ENCODE data around the gene POLR2A.

DNA sequence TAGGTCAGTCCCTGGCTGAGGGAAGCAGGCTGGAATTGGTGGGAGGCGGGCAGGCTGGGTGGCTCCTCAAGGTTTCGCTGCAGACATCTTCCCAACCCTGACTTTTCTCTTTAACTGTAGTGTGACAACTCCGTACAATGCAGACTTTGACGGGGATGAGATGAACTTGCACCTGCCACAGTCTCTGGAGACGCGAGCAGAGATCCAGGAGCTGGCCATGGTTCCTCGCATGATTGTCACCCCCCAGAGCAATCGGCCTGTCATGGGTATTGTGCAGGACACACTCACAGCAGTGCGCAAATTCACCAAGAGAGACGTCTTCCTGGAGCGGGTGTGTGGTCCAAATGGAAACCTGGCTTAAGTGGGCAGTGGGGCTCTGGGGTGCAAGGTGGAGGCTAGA lies 15.0 kb downstream of the POLR2A start:
- TF ChIP-seq POLR2A (IDR thresholded peaks at IDR 0.05), result no peak
- TF ChIP-seq, protein P1, sequence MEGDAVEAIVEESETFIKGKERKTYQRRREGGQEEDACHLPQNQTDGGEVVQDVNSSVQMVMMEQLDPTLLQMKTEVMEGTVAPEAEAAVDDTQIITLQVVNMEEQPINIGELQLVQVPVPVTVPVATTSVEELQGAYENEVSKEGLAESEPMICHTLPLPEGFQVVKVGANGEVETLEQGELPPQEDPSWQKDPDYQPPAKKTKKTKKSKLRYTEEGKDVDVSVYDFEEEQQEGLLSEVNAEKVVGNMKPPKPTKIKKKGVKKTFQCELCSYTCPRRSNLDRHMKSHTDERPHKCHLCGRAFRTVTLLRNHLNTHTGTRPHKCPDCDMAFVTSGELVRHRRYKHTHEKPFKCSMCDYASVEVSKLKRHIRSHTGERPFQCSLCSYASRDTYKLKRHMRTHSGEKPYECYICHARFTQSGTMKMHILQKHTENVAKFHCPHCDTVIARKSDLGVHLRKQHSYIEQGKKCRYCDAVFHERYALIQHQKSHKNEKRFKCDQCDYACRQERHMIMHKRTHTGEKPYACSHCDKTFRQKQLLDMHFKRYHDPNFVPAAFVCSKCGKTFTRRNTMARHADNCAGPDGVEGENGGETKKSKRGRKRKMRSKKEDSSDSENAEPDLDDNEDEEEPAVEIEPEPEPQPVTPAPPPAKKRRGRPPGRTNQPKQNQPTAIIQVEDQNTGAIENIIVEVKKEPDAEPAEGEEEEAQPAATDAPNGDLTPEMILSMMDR (IDR thresholded peaks at IDR 0.05), result no peak

Measured in body of pancreas (tissue), 4 donors.